ENCODE data around the gene CAPN2. TPM values are rescaled to one million over a fixed set of nuclear protein-coding genes. Genes with fewer than 3 reads are reported as not detected.
A peak's percentile ranks its signal among the peaks of the same experiment; 100 is the strongest.
"Not testable (repeated sequence)": the region's sequence is repeated elsewhere in the genome, so short reads cannot be mapped to it uniquely, and the experiment has no call there.

Gene CAPN2
- total RNA-seq, 8 experiments from 2014 or later, result 46.9 to 180 (median 88.0) TPM

DNA sequence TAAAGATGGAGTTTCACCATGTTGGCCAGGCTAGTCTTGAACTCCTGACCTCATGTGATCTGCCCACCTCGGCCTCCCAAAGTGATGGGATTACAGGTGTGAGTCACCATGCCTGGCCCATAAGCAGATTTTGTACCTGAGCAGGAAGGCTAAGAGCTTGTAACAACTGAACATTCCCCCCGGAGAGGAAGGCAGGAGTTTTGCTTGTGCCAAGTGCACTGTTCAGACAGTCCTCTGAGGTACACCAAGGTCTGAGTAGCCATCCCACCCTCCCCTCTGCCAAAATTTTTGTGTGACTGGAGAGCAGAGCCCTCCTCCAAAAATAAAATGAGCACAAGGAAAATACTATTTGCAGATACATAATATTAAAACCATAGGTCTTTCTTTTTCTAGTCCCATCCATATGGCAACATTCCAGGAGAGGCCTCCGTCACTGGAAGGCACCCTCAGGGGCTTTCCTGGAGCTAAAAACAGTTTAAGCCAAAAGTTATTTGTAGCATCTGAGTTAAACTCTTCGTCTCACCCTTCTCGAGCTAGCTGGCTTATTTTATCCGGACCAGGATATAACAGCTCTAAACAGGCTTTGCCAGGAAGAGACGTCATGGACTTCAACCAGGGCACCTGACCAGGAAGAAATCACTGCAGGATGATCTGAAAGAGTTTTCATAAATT is 27.2 kb downstream of the CAPN2 start:
- 85 to 100% (median 98%) methylated on average over 2 to 7 of the region's 7 CpGs; no CpG with 5 or more reads in 3 of the 10 experiments for WGBS, 10 experiments
- ATAC-seq (replicated peaks in 6 of 8), result no peak
- H3K4me3 ChIP-seq, result no peak overlapping the region
- no peak overlapping the region for H3K27ac ChIP-seq
- H3K4me1 ChIP-seq (replicated peaks in 1 of 2), result peaks cover 0 to 7% of the 10 kb centered on the region in 2 donors
- in situ Hi-C loops (cut with MboI; ENCODE audit: low pct_unique_long_range_greater_than_20kb in 2 of 9, low sequenced_read_pairs in 9 of 9, unreplicated experiment in 9 of 9), result no loop called here

DNA sequence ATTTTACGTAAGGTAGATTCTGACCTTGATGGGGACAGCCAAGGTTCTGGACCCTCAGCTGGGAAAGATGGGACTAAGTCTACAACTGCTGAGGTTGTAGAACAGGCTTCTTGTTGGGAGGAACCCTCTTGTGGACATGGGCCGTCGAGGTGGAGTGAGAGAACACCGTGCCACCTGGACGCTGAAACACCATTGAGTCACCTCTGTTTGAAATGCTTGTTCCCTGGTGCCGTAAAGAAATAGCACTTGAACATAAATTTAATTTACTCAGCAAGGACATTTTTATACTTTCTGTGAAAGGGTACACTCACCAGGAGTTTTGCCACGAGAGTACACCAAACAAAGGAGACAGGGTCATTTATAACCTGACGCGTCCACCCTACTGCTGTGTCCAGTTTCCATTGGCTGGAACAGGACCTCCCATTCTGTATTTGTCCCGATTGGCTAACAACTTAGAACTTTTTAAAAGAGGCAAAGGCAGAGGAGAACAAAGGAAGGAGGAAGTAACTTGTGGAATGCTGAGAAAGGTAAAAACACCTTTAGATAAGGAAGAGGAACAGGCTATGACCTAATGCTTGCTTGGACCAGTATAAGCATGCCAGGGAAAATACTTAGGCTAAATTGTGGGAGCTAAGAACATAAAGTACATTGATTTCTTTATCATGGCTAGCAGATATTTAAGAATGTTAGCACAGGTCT is 27.8 kb downstream of the CAPN2 start:
- 60 to 90% (median 82%) methylated on average over 1 to 10 of the region's 10 CpGs; no CpG with 5 or more reads in 4 of the 10 experiments for WGBS, 10 experiments
- H3K27ac ChIP-seq; H3K4me3 ChIP-seq; in situ Hi-C loops (cut with MboI; ENCODE audit: low pct_unique_long_range_greater_than_20kb in 2 of 9, low sequenced_read_pairs in 9 of 9, unreplicated experiment in 9 of 9); H3K4me1 ChIP-seq (replicated peaks in 1 of 2); ATAC-seq (replicated peaks in 6 of 8): not testable (repeated sequence)

DNA sequence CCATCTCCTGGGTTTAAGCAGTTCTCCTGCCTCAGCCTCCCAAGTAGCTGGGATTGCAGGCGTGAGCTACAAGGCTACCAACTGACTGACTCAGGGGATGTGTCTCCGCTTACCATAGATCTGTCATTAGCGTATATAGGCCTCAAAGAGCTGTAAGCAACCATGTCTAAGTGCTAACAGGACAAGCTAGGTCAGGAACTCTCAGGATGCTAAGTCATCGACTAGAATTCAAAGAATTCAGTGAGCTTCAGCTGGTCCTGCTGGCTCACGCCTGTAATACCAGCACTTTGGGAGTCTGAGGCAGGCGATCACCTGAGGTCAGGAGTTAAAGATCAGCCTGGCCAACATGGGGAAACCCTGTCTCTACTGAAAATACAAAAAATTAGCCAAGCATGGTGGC is 29.5 kb downstream of the CAPN2 start:
- no peak for ATAC-seq (replicated peaks in 6 of 8)
- WGBS, 10 experiments, result 83 to 100% (median 99%) methylated on average over 2 to 6 of the region's 6 CpGs; no CpG with 5 or more reads in 2 of the 10 experiments
- Histone ChIP-seq H3K4me3 (no peak overlapping the region), H3K27ac (no peak overlapping the region), H3K4me1 (replicated peaks in 1 of 2) (peaks cover 0 to 7% of the 10 kb centered on the region in 2 donors)
- in situ Hi-C loops (cut with MboI; ENCODE audit: low pct_unique_long_range_greater_than_20kb in 2 of 9, low sequenced_read_pairs in 9 of 9, unreplicated experiment in 9 of 9), result no loop called here

DNA sequence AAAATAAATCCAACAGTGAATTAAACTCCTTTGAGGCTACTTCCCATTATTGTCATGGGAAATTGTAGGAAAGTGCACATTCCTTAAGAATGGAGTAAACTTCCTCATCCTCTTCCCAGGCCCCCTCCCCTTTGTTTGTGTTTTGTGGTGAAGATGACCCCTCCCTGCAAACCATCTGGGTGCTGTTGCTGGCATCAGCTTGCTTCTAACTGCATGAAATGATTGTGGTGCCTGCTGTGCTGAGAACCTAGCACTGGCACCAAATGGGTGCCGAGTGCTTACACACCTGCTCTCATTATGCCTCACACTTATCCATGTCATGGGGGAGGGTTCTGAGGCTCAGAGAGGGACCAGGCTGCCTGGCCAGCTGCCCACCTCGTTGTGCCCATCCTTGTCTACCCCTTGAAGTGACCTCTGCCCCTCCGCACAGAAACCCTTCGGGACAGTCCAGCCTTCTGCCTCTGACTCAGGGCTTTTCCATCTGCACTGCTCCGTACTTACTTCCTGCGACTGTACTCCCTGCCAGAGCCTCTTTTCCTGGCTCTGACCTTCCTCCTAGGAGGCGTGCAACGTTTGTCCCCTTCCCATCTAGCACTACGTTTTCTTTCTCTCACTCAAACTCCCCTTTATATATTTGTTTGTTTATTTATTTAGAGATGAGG is 30.6 kb downstream of the CAPN2 start:
- no peak for ATAC-seq (replicated peaks in 6 of 8)
- no peak overlapping the region for H3K27ac ChIP-seq

DNA sequence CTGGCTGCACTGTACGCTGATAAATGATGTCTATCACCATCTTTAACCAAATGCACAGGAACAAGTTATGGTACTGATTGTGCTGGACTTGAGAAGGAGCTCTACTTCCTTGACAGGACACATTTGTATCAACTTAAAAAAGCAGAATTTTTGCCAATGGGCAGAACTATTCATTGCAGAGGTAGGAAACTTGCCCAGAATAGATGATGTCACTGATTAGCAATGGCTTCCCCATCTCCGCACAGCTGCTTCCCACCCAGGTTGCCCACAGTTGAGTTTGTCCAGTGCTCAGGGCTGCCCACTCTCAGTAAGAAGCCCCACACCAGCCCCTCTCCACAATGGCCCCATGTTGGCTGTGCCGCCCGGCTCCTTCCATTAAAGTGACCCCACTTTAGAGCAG is 33.4 kb downstream of the CAPN2 start:
- 43 to 100% (median 98%) methylated on average over 1 to 4 of the region's 4 CpGs; no CpG with 5 or more reads in 2 of the 10 experiments for WGBS, 10 experiments
- H3K27ac ChIP-seq, result no peak overlapping the region
- ATAC-seq (replicated peaks in 6 of 8), result no peak

More for the DNA sequence above, 30.6 kb downstream of the CAPN2 start:
- Histone ChIP-seq H3K4me3 (no peak overlapping the region), H3K4me1 (replicated peaks in 1 of 2) (peaks cover 0 to 6% of the 10 kb centered on the region in 2 donors)
- 70 to 100% (median 88%) methylated on average over 1 to 8 of the region's 9 CpGs; no CpG with 5 or more reads in 2 of the 10 experiments for WGBS, 10 experiments
- in situ Hi-C loops (cut with MboI; ENCODE audit: low pct_unique_long_range_greater_than_20kb in 2 of 9, low sequenced_read_pairs in 9 of 9, unreplicated experiment in 9 of 9), result no loop called here

DNA sequence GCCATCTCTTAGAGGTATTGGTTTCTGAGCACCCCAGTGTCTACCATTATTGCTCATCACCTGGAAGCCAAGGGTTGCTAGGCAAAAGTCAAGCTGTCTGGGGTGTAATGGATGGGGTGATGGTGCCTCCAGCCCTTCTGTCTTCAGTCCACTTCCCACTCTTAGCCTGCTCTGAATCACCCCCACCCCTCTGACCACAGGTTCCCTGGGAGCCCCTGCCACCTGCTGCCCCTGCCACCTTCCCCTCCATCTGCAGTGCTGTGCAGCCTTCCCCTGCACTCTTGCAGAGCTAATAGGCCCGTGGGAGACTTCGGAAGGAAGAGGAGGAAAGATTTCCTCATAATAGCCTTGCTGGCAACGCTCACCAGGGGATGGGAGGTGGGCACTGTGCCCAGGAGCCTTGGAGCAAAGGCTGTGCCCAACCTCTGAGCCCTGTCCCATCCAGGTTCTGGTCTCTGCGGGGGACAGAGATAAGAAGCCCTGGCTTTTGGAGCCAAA is 35.5 kb downstream of the CAPN2 start:
- Histone ChIP-seq H3K4me3 (no peak overlapping the region), H3K27ac (no peak overlapping the region), H3K4me1 (replicated peaks in 1 of 2) (peaks cover 0 to 6% of the 10 kb centered on the region in 2 donors)
- peak in 2 of 8 experiments; percentile 7 to 16 for ATAC-seq (replicated peaks in 6 of 8)
- in situ Hi-C loops (cut with MboI; ENCODE audit: low pct_unique_long_range_greater_than_20kb in 2 of 9, low sequenced_read_pairs in 9 of 9, unreplicated experiment in 9 of 9), result no loop called here
- WGBS, 10 experiments, result 40 to 100% (median 90%) methylated on average over 1 to 3 of the region's 4 CpGs; no CpG with 5 or more reads in 5 of the 10 experiments

More for the DNA sequence above, 33.4 kb downstream of the CAPN2 start:
- in situ Hi-C loops (cut with MboI; ENCODE audit: low pct_unique_long_range_greater_than_20kb in 2 of 9, low sequenced_read_pairs in 9 of 9, unreplicated experiment in 9 of 9), result no loop called here
- H3K4me3 ChIP-seq, result no peak overlapping the region
- peaks cover 0 to 6% of the 10 kb centered on the region in 2 donors for H3K4me1 ChIP-seq (replicated peaks in 1 of 2)

DNA sequence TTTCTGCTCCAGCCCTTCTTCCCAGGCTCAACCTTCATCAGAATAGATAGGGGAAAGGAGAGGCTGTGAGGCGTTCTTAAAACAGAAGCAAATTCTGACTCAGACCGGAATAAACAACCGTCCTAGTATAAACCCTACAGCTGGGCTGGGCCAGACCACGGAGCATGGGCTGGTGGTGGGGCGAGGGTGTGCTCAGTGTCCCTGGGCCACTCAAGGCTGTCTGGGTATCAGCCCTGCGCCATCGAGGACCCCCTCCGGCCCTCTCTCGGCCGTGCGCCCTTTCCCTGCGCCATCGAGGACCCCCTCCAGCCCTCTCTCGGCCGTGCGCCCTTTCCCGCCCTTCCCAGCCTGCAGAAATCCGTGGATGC is 36.0 kb downstream of the CAPN2 start:
- 60 to 80% (median 71%) methylated on average over 1 to 11 of the region's 18 CpGs; no CpG with 5 or more reads in 5 of the 10 experiments for WGBS, 10 experiments
- peak; percentile 7 to 52 (median 40) for ATAC-seq (replicated peaks in 6 of 8)
- Histone ChIP-seq H3K4me1 (replicated peaks in 1 of 2) (peaks cover 0 to 6% of the 10 kb centered on the region in 2 donors), H3K27ac (no peak overlapping the region), H3K4me3 (no peak overlapping the region)
- in situ Hi-C loops (cut with MboI; ENCODE audit: low pct_unique_long_range_greater_than_20kb in 2 of 9, low sequenced_read_pairs in 9 of 9, unreplicated experiment in 9 of 9), result no loop called here

DNA sequence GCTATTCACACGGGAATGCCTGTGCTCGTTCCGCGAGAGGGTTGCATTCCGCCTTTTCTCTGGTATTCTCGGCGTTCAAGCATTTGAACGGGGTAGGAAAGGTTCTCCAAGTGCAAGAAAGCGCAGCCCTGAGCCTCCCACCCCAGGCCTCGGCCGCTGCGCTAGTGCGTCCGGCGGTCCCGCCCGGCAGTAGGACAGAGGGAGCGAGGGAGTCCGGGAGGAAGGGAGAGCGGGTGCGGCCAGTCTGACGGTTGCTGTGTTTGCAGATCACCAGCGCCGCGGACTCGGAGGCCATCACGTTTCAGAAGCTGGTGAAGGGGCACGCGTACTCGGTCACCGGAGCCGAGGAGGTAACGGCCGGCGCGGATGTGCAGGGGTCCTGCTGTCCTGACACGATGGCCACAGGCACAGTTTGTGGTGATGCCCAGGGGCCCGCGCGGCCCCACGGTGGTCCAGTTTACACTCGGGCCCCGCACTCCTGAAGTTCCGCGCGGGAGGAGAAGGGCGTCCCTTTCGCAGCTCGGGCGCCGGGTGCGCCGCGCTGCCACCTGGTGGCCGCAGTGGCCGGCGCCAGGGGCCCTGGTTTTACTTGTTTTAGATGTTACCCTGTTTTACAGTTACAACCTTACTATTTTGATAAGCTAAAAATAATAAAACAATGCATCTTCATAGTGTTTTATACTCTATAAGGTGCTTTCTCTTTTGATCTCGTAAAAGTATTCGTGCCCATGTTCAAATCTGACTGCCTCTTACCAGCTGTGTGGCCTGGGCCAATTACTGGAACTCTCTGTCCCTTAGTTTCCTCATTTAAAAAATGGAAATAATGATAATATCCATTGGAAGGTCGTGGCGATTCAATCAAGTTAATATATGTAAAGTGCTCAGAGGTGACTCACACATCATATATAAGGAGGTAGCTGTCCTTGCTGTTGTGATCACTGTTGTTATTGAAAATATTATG is 36.7 kb downstream of the CAPN2 start:
- peak; percentile 49 to 94 (median 87) for ATAC-seq (replicated peaks in 6 of 8)
- in situ Hi-C loops (cut with MboI; ENCODE audit: low pct_unique_long_range_greater_than_20kb in 2 of 9, low sequenced_read_pairs in 9 of 9, unreplicated experiment in 9 of 9), result no loop called here

DNA sequence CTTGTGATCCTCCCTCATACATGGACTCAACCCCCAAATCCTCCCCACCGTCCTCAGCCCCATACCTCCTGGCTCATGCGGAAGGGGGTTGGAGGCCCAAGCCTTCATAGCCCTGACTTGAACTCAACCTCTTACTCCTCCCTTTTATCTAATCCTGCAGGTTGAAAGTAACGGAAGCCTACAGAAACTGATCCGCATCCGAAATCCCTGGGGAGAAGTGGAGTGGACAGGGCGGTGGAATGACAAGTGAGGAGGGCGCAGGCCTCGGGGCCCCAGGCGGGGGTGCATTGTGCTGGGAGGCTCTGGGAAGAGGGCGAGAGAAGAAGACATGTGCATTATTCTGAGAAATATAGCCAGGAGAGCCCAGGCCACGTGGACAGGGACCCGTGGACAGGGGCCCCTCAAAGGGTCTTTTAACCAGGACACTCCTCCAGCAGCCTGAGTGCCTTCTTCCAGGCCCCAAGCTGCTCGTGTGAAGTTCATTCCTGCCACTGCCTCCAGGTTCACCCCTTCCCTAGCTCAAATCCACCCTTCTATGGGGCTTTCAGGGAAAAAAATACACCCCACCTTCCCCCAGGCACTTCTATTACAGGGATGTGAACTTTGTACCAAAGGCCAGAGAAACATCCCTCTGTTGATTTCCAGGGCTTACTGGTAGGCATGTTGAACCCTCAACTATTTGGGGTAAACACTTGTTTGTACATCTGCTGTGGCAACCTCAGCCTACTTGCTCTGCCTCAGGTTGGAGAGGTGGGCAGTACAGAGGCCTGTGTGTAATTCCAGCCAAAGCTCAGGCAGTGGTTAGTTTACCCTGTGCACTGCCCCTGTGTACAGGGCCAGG is 38.6 kb downstream of the CAPN2 start:
- 70 to 97% (median 86%) methylated on average over 2 to 10 of the region's 13 CpGs; no CpG with 5 or more reads in 4 of the 10 experiments for WGBS, 10 experiments
- ATAC-seq (replicated peaks in 6 of 8), result no peak

More for the DNA sequence above, 36.7 kb downstream of the CAPN2 start:
- Histone ChIP-seq H3K4me1 (replicated peaks in 1 of 2) (peaks cover 0 to 6% of the 10 kb centered on the region in 2 donors), H3K27ac (no peak overlapping the region), H3K4me3 (peak overlapping the region; percentile 15 to 26 (median 24))
- WGBS, 10 experiments, result 0 to 48% (median 14%) methylated on average over 2 to 33 of the region's 61 CpGs; no CpG with 5 or more reads in 1 of the 10 experiments

DNA sequence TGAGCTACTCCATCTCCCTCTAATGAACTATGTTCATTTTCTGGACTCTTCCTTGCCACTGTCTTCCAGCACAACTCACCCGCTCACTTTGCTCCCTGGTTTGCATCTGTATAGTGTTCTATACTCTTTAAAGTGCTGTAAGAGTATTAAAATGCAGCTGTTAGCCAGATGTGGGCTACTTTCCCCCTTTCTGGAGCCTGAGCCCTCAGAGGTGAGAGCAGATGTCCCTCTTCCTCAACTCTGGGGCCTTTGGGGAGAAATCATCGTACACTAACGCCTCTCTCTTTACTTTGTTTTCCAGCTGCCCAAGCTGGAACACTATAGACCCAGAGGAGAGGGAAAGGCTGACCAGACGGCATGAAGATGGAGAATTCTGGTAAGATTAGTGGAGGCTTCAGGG is 39.4 kb downstream of the CAPN2 start:
- in situ Hi-C loops (cut with MboI; ENCODE audit: low pct_unique_long_range_greater_than_20kb in 2 of 9, low sequenced_read_pairs in 9 of 9, unreplicated experiment in 9 of 9), result no loop called here
- no peak for ATAC-seq (replicated peaks in 6 of 8)
- no peak overlapping the region for H3K4me3 ChIP-seq
- peaks cover 0 to 6% of the 10 kb centered on the region in 2 donors for H3K4me1 ChIP-seq (replicated peaks in 1 of 2)
- 52 to 100% (median 100%) methylated on average over 1 to 4 of the region's 4 CpGs; no CpG with 5 or more reads in 2 of the 10 experiments for WGBS, 10 experiments
- H3K27ac ChIP-seq, result no peak overlapping the region

More for the DNA sequence above, 38.6 kb downstream of the CAPN2 start:
- Histone ChIP-seq H3K27ac (no peak overlapping the region), H3K4me3 (no peak overlapping the region), H3K4me1 (replicated peaks in 1 of 2) (peaks cover 0 to 6% of the 10 kb centered on the region in 2 donors)
- in situ Hi-C loops (cut with MboI; ENCODE audit: low pct_unique_long_range_greater_than_20kb in 2 of 9, low sequenced_read_pairs in 9 of 9, unreplicated experiment in 9 of 9), result no loop called here

DNA sequence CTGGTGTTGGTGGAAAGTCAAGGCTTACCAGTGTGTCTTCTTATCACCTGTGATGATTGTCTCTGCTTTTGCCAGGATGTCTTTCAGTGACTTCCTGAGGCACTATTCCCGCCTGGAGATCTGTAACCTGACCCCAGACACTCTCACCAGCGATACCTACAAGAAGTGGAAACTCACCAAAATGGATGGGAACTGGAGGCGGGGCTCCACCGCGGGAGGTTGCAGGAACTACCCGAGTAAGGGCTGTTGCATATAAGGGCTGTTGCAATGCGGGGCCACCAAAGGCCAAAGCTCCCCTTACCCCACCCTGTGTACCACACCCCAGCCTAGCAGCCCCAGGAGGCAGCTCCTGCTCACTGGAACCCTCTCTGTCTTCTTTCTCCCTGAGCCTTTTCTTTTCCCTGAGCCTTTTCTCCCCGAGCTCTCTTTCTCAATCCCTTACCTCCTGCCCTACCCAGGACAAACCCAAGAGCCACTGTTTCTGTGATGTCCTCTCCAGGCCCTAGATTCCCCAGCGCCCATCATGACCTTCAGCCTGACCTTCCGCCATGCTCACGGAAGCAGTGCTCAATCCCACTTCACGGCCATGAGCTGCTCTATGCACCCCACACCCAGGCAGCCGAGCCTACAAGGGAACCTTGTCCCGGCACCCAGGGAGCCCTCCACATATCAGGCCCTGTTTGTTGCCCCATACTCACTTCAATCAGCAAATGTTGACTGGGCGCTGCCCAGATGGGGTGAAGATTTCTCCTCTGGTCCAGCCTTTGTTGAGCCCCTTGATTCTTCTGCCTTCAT is 40.6 kb downstream of the CAPN2 start:
- WGBS, 10 experiments, result 22 to 96% (median 79%) methylated on average over 3 to 12 of the region's 15 CpGs; no CpG with 5 or more reads in 3 of the 10 experiments
- ATAC-seq (replicated peaks in 6 of 8), result peak in 2 of 8 experiments; percentile 22 to 29
- Histone ChIP-seq H3K4me3 (no peak overlapping the region), H3K4me1 (replicated peaks in 1 of 2) (peaks cover 0 to 6% of the 10 kb centered on the region in 2 donors), H3K27ac (no peak overlapping the region)
- in situ Hi-C loops (cut with MboI; ENCODE audit: low pct_unique_long_range_greater_than_20kb in 2 of 9, low sequenced_read_pairs in 9 of 9, unreplicated experiment in 9 of 9), result no loop called here

Data from motor neuron (in vitro differentiated cells).